Naive thymus-derived CD8-positive, alpha-beta T cell (primary cell): ENCODE results near the gene RGS6. TPM values are rescaled to one million over a fixed set of nuclear protein-coding genes. Genes with fewer than 3 reads are reported as not detected.

Experiments
- ATAC-seq, 2 donors: fragments of 150-1000 bp; cut with Tn5 transposase in 1 of 2; sonication (Bioruptor Pico), chemical (Tn5 transposase) in 1 of 2; 1 replicate in 1 of 2; 2 replicates in 1 of 2; pipeline ENCODE4 v1.10.0; 2021; ENCODE audit warnings: mild to moderate bottlenecking in 2 of 2, moderate library complexity in 2 of 2
- POLR2A ChIA-PET: fragments of 350-600 bp; sonication (Branson Sonifier 250); formaldehyde crosslinking; loops from one replicate; lab custom pipeline; 2021; ENCODE audit warnings: antibody characterized with exemption; lab: Charles Lee
- DNase-seq, 10 donors: peaks; one replicate each; pipeline versions ENCODE4 v3.0.0 to v3.0.0-alpha.2; 2020 to 2022
- H3K27ac Mint-ChIP-seq, 10 donors: one replicate each; pipeline ENCODE4 v1.8.0; 2020 to 2022; ENCODE audit warnings: mild to moderate bottlenecking in 10 of 10, mixed read lengths in 10 of 10, moderate library complexity in 4 of 10, inconsistent platforms in 1 of 10
- H3K27me3 Mint-ChIP-seq, 5 donors: one replicate each; pipeline ENCODE4 v1.8.0; 2021 to 2022; ENCODE audit warnings: mixed read lengths in 5 of 5
- H3K36me3 Mint-ChIP-seq, 3 donors: one replicate each; pipeline ENCODE4 v1.8.0; 2020 to 2022; ENCODE audit warnings: mixed read lengths in 3 of 3, mild to moderate bottlenecking in 2 of 3, inconsistent platforms in 1 of 3
- H3K4me1 Mint-ChIP-seq, 4 donors: one replicate each; pipeline ENCODE4 v1.8.0; 2021 to 2022; ENCODE audit warnings: mixed read lengths in 4 of 4
- H3K4me3 Mint-ChIP-seq, 10 donors: one replicate each; pipeline ENCODE4 v1.8.0; 2020 to 2022; ENCODE audit warnings: mild to moderate bottlenecking in 10 of 10, mixed read lengths in 10 of 10, moderate library complexity in 6 of 10, inconsistent platforms in 1 of 10
- H3K9me3 Mint-ChIP-seq, 9 donors: one replicate each; pipeline ENCODE4 v1.8.0; 2020 to 2022; ENCODE audit warnings: mixed read lengths in 9 of 9, mild to moderate bottlenecking in 3 of 9, inconsistent platforms in 1 of 9, moderate library complexity in 1 of 9
- polyA plus RNA-seq, 3 donors: library from polyadenylated mRNA; unstranded; fragments of 300-500 nt; fragmentation: Illumina TruSeq; gene quantifications; one replicate each; pipeline ENCODE4 v1.2.3, GENCODE V29; 2021
- total RNA-seq, 8 experiments: library from RNA in 2 of 8; stranded (reverse) in 2 of 8; gene quantifications; one replicate each; pipeline ENCODE4 v1.2.3 and lab custom pipeline; 2021 to 2026

Gene RGS6
- total and polyA plus RNA-seq, 5 experiments from 2014 or later = not detected

GRCh38 chr14:72573725-72574417 is 641.6 kb downstream of the RGS6 start:
- DNase-seq (no peak), ATAC-seq (no peak)
- peaks cover 0 to 7% (median 0%) of the 10 kb centered on the region in 5 donors for H3K27me3 Mint-ChIP-seq
- H3K9me3 Mint-ChIP-seq = peaks cover 0 to 10% (median 4%) of the 10 kb centered on the region in 9 donors
- peaks cover 2 to 6% (median 4%) of the 10 kb centered on the region in 4 donors for H3K4me1 Mint-ChIP-seq
- H3K27ac Mint-ChIP-seq = no peak overlapping the region
- H3K36me3 Mint-ChIP-seq = peaks cover 0 to 8% (median 0%) of the 10 kb centered on the region in 3 donors
- POLR2A ChIA-PET = no interaction called here
- no peak overlapping the region for H3K4me3 Mint-ChIP-seq

- peaks cover 0 to 10% (median 4%) of the 10 kb centered on the region in 9 donors for H3K9me3 Mint-ChIP-seq
- H3K4me1 Mint-ChIP-seq = peaks cover 2 to 6% (median 4%) of the 10 kb centered on the region in 4 donors
- POLR2A ChIA-PET = no interaction called here
- no peak for DNase-seq
- H3K27ac Mint-ChIP-seq = peak overlapping the region in 1 of 10 donors; percentile 4
- peaks cover 0 to 8% (median 0%) of the 10 kb centered on the region in 3 donors for H3K36me3 Mint-ChIP-seq
- peaks cover 0 to 7% (median 0%) of the 10 kb centered on the region in 5 donors for H3K27me3 Mint-ChIP-seq
- H3K4me3 Mint-ChIP-seq = no peak overlapping the region
- no peak for ATAC-seq
Observed at GRCh38 chr14:72574715-72575114, 642.5 kb downstream of the RGS6 start.

- H3K4me1 Mint-ChIP-seq = peaks cover 2 to 6% (median 4%) of the 10 kb centered on the region in 4 donors
- H3K36me3 Mint-ChIP-seq = peaks cover 0 to 4% (median 0%) of the 10 kb centered on the region in 3 donors
- no peak overlapping the region for H3K27ac Mint-ChIP-seq
- no peak overlapping the region for H3K4me3 Mint-ChIP-seq
- DNase-seq (no peak), ATAC-seq (no peak)
- POLR2A ChIA-PET = no interaction called here
- peaks cover 0 to 5% (median 0%) of the 10 kb centered on the region in 9 donors for H3K9me3 Mint-ChIP-seq
- H3K27me3 Mint-ChIP-seq = peaks cover 0 to 7% (median 2%) of the 10 kb centered on the region in 5 donors
Observed at GRCh38 chr14:72576258-72576657, 644.0 kb downstream of the RGS6 start.

GRCh38 chr14:72577521-72577920 is 645.3 kb downstream of the RGS6 start:
- Mint-ChIP-seq H3K9me3 (peaks cover 0 to 2% (median 0%) of the 10 kb centered on the region in 9 donors), H3K27me3 (peaks cover 0 to 9% (median 9%) of the 10 kb centered on the region in 5 donors), H3K4me3 (no peak overlapping the region), H3K27ac (no peak overlapping the region), H3K36me3 (no peaks in the 10 kb centered on the region), H3K4me1 (peaks cover 2 to 7% (median 4%) of the 10 kb centered on the region in 4 donors)
- ATAC-seq (no peak), DNase-seq (no peak)
- POLR2A ChIA-PET = no interaction called here

GRCh38 chr14:72578514-72578913 is 646.3 kb downstream of the RGS6 start:
- H3K27me3 Mint-ChIP-seq = peaks cover 0 to 9% (median 8%) of the 10 kb centered on the region in 5 donors
- ATAC-seq (no peak), DNase-seq (no peak)
- no peak overlapping the region for H3K4me3 Mint-ChIP-seq
- H3K36me3 Mint-ChIP-seq = no peaks in the 10 kb centered on the region
- H3K27ac Mint-ChIP-seq = no peak overlapping the region
- POLR2A ChIA-PET = no interaction called here
- peaks cover 2 to 7% (median 4%) of the 10 kb centered on the region in 4 donors for H3K4me1 Mint-ChIP-seq
- H3K9me3 Mint-ChIP-seq = peaks cover 0 to 2% (median 0%) of the 10 kb centered on the region in 9 donors

GRCh38 chr14:72582582-72582981 is 650.4 kb downstream of the RGS6 start:
- Mint-ChIP-seq H3K27ac (no peak overlapping the region), H3K27me3 (peaks cover 3 to 15% (median 9%) of the 10 kb centered on the region in 5 donors), H3K4me3 (no peak overlapping the region), H3K4me1 (peaks cover 0 to 12% (median 1%) of the 10 kb centered on the region in 4 donors), H3K9me3 (peaks cover 0 to 19% (median 0%) of the 10 kb centered on the region in 9 donors), H3K36me3 (peaks cover 0 to 12% (median 0%) of the 10 kb centered on the region in 3 donors)
- ATAC-seq = no peak
- POLR2A ChIA-PET = no interaction called here
- no peak for DNase-seq

- peaks cover 0 to 6% (median 3%) of the 10 kb centered on the region in 4 donors for H3K4me1 Mint-ChIP-seq
- no peak overlapping the region for H3K27ac Mint-ChIP-seq
- no peak for DNase-seq
- no peak overlapping the region for H3K4me3 Mint-ChIP-seq
- H3K9me3 Mint-ChIP-seq = peaks cover 0 to 19% (median 0%) of the 10 kb centered on the region in 9 donors
- no peak for ATAC-seq
- peaks cover 3 to 11% (median 9%) of the 10 kb centered on the region in 5 donors for H3K27me3 Mint-ChIP-seq
- POLR2A ChIA-PET = interaction anchor here (0.6 kb wide), 1 partner anchor 56 kb away, joined by 3 read pairs; no protein-coding TSS in a partner anchor
- peaks cover 0 to 12% (median 0%) of the 10 kb centered on the region in 3 donors for H3K36me3 Mint-ChIP-seq
Observed at GRCh38 chr14:72583316-72584272, 651.4 kb downstream of the RGS6 start.

- Mint-ChIP-seq H3K4me1 (peaks cover 14 to 47% (median 28%) of the 10 kb centered on the region in 4 donors), H3K27me3 (peaks cover 0 to 18% (median 3%) of the 10 kb centered on the region in 5 donors), H3K4me3 (no peak overlapping the region), H3K27ac (no peak overlapping the region), H3K9me3 (peaks cover 0 to 19% (median 3%) of the 10 kb centered on the region in 9 donors), H3K36me3 (peaks cover 0 to 12% (median 0%) of the 10 kb centered on the region in 3 donors)
- no peak for ATAC-seq
- no peak for DNase-seq
- POLR2A ChIA-PET = no interaction called here
Observed at GRCh38 chr14:72588521-72588920, 656.3 kb downstream of the RGS6 start.

- H3K36me3 Mint-ChIP-seq = peaks cover 0 to 12% (median 0%) of the 10 kb centered on the region in 3 donors
- DNase-seq = no peak
- peak overlapping the region in 1 of 10 donors; percentile 9 for H3K27ac Mint-ChIP-seq
- peak overlapping the region in 2 of 10 donors; percentile 15 to 18 for H3K4me3 Mint-ChIP-seq
- peaks cover 22 to 58% (median 36%) of the 10 kb centered on the region in 4 donors for H3K4me1 Mint-ChIP-seq
- POLR2A ChIA-PET = no interaction called here
- peaks cover 0 to 19% (median 3%) of the 10 kb centered on the region in 9 donors for H3K9me3 Mint-ChIP-seq
- no peak for ATAC-seq
- peaks cover 0 to 14% (median 3%) of the 10 kb centered on the region in 5 donors for H3K27me3 Mint-ChIP-seq
Observed at GRCh38 chr14:72589652-72590051, 657.4 kb downstream of the RGS6 start.

- DNase-seq (peak in 5 of 10 donors; percentile 4 to 27 (median 10)), ATAC-seq (peak; percentile 25 to 41)
- peak overlapping the region in 4 of 10 donors; percentile 9 to 32 (median 24) for H3K27ac Mint-ChIP-seq
- H3K4me1 Mint-ChIP-seq = peaks cover 27 to 67% (median 45%) of the 10 kb centered on the region in 4 donors
- H3K9me3 Mint-ChIP-seq = peaks cover 0 to 14% (median 3%) of the 10 kb centered on the region in 9 donors
- POLR2A ChIA-PET = interaction anchor here (0.6 kb wide), 1 partner anchor 24 kb away, joined by 3 read pairs; no protein-coding TSS in a partner anchor
- H3K36me3 Mint-ChIP-seq = peaks cover 0 to 10% (median 0%) of the 10 kb centered on the region in 3 donors
- H3K27me3 Mint-ChIP-seq = peaks cover 0 to 14% (median 3%) of the 10 kb centered on the region in 5 donors
- peak overlapping the region; percentile 12 to 78 (median 66) for H3K4me3 Mint-ChIP-seq
Observed at GRCh38 chr14:72590577-72590976, 658.3 kb downstream of the RGS6 start.

- H3K27ac Mint-ChIP-seq = peak overlapping the region in 1 of 10 donors; percentile 32
- no peak for ATAC-seq
- peaks cover 0 to 2% (median 0%) of the 10 kb centered on the region in 3 donors for H3K36me3 Mint-ChIP-seq
Observed at GRCh38 chr14:72591391-72591790, 659.2 kb downstream of the RGS6 start.

More at GRCh38 chr14:72591391-72591790, 659.2 kb downstream of the RGS6 start:
- Mint-ChIP-seq H3K4me3 (no peak overlapping the region), H3K27me3 (peaks cover 3 to 15% (median 3%) of the 10 kb centered on the region in 5 donors), H3K4me1 (peaks cover 31 to 73% (median 52%) of the 10 kb centered on the region in 4 donors), H3K9me3 (peaks cover 0 to 6% (median 3%) of the 10 kb centered on the region in 9 donors)
- POLR2A ChIA-PET = no interaction called here
- DNase-seq = no peak
